H9 (cell line): ENCODE results near the gene MBTPS1. TPM values are rescaled to one million over a fixed set of nuclear protein-coding genes. Genes with fewer than 3 reads are reported as not detected.

ENCODE experiments used
- DNase-seq: peaks from one replicate; pipeline ENCODE4 v3.0.0-alpha.2; 2017
- H2AFZ ChIP-seq: one replicate; pipeline ENCODE4 v1.6.1; 2013; ENCODE audit warnings: mild to moderate bottlenecking, low read length, control low read depth, moderate library complexity
- H2AK5ac ChIP-seq: 2 replicates; pipeline ENCODE4 v1.6.1; 2013; ENCODE audit warnings: low read length, control low read depth, mixed read lengths; ENCODE audit not compliant: insufficient read length
- H2BK120ac ChIP-seq: one replicate; pipeline ENCODE4 v1.6.1; 2013; ENCODE audit warnings: low read depth, mild to moderate bottlenecking, low read length, control low read depth, inconsistent platforms; ENCODE audit not compliant: poor library complexity, severe bottlenecking
- H2BK12ac ChIP-seq: 2 replicates; pipeline ENCODE4 v1.6.1; 2013; ENCODE audit warnings: low read length, control low read depth, mixed read lengths, low read depth; ENCODE audit not compliant: insufficient read length
- H2BK15ac ChIP-seq: 2 replicates; pipeline ENCODE4 v1.6.1; 2013; ENCODE audit warnings: low read depth, low read length, control low read depth
- H2BK20ac ChIP-seq: one replicate; pipeline ENCODE4 v1.6.1; 2013; ENCODE audit warnings: low read depth, mild to moderate bottlenecking, low read length, control low read depth, inconsistent platforms; ENCODE audit not compliant: poor library complexity, severe bottlenecking
- H2BK5ac ChIP-seq: 2 replicates; pipeline ENCODE4 v1.6.1; 2013; ENCODE audit warnings: low read length, control low read depth, mixed read lengths; ENCODE audit not compliant: insufficient read length
- H3K14ac ChIP-seq: 2 replicates; pipeline ENCODE4 v1.6.1; 2013; ENCODE audit warnings: low read length, control low read depth; ENCODE audit not compliant: insufficient read depth
- H3K18ac ChIP-seq: 2 replicates; pipeline ENCODE4 v1.6.1; 2013; ENCODE audit warnings: low read depth, mild to moderate bottlenecking, mixed read lengths, low read length, control low read depth; ENCODE audit not compliant: insufficient read length
- H3K23ac ChIP-seq: 2 replicates; pipeline ENCODE4 v1.6.1; 2013; ENCODE audit warnings: low read length, control low read depth, mixed read lengths, low read depth; ENCODE audit not compliant: insufficient read length
- H3K23me2 ChIP-seq: 2 replicates; pipeline ENCODE4 v1.6.1; 2013; ENCODE audit warnings: low read depth, mild to moderate bottlenecking, mixed read lengths, low read length, control low read depth; ENCODE audit not compliant: insufficient read length, poor library complexity, severe bottlenecking
- H3K27ac ChIP-seq: 2 replicates; pipeline ENCODE4 v1.5.1; 2013; ENCODE audit warnings: low read length, control low read depth, mixed read lengths, low read depth; ENCODE audit not compliant: insufficient read length
- H3K27me3 ChIP-seq: 2 replicates; pipeline ENCODE4 v1.6.1; 2013; ENCODE audit warnings: low read length, control low read depth, inconsistent platforms; ENCODE audit not compliant: insufficient read depth
- H3K4ac ChIP-seq: 2 replicates; pipeline ENCODE4 v1.6.1; 2013; ENCODE audit warnings: low read depth, mild to moderate bottlenecking, control low read depth, inconsistent platforms, low read length, moderate library complexity
- H3K4me1 ChIP-seq: 2 replicates; pipeline ENCODE4 v1.6.1; 2013; ENCODE audit warnings: low read length, control low read depth, inconsistent platforms; ENCODE audit not compliant: insufficient read depth
- H3K4me2 ChIP-seq: 2 replicates; pipeline ENCODE4 v1.6.1; 2013; ENCODE audit warnings: low read length, control low read depth, mixed read lengths; ENCODE audit not compliant: insufficient read length, insufficient read depth
- H3K56ac ChIP-seq: 2 replicates; pipeline ENCODE4 v1.6.1; 2013; ENCODE audit warnings: low read depth, mild to moderate bottlenecking, mixed read lengths, low read length, control low read depth; ENCODE audit not compliant: insufficient read length
- H3K79me1 ChIP-seq: 2 replicates; pipeline ENCODE4 v1.6.1; 2013; ENCODE audit warnings: low read depth, mild to moderate bottlenecking, moderate library complexity, low read length, control low read depth, inconsistent platforms; ENCODE audit not compliant: insufficient read depth, poor library complexity, severe bottlenecking
- H3K79me2 ChIP-seq: 2 replicates; pipeline ENCODE4 v1.6.1; 2013; ENCODE audit warnings: low read length, control low read depth, inconsistent platforms; ENCODE audit not compliant: insufficient read depth
- H3K9ac ChIP-seq: 2 replicates; pipeline ENCODE4 v1.6.1; 2013; ENCODE audit warnings: low read length, control low read depth, mixed read lengths; ENCODE audit not compliant: insufficient read length; ENCODE audit errors: extremely low read depth
- H3K9me3 ChIP-seq: one replicate; pipeline ENCODE4 v1.6.1; 2013; ENCODE audit warnings: low read depth, low read length, inconsistent platforms; ENCODE audit not compliant: control insufficient read depth
- H3T11ph ChIP-seq: one replicate; pipeline ENCODE4 v1.6.1; 2013; ENCODE audit warnings: mild to moderate bottlenecking, low read length, control low read depth, inconsistent platforms
- H4K20me1 ChIP-seq: one replicate; pipeline ENCODE4 v1.6.1; 2013; ENCODE audit not compliant: control insufficient read depth, insufficient read length, insufficient read depth
- H4K5ac ChIP-seq: 2 replicates; pipeline ENCODE4 v1.6.1; 2013; ENCODE audit warnings: low read depth, mild to moderate bottlenecking, mixed read lengths, low read length, control low read depth; ENCODE audit not compliant: insufficient read length
- H4K8ac ChIP-seq: replicated peaks from 2 replicates; pipeline ENCODE4 v1.6.1; 2013; ENCODE audit warnings: low read length, control low read depth, mixed read lengths, low read depth; ENCODE audit not compliant: insufficient read length
- H4K91ac ChIP-seq: 2 replicates; pipeline ENCODE4 v1.6.1; 2013; ENCODE audit warnings: low read depth, mild to moderate bottlenecking, moderate library complexity, mixed read lengths, low read length, control low read depth; ENCODE audit not compliant: insufficient read length
- H3K27ac Mint-ChIP-seq, 3 experiments: 2 replicates in 2 of 3; 3 replicates in 1 of 3; pipeline ENCODE4 v1.8.0; 2020 to 2021; ENCODE audit warnings: mixed read lengths in 3 of 3, mild to moderate bottlenecking in 1 of 3, moderate library complexity in 1 of 3
- H3K27me3 Mint-ChIP-seq: 2 replicates; pipeline ENCODE4 v1.8.0; 2021; ENCODE audit warnings: low read depth, mild to moderate bottlenecking, moderate library complexity, mixed read lengths
- H3K36me3 Mint-ChIP-seq, 3 experiments: 2 replicates in 2 of 3; 3 replicates in 1 of 3; pipeline ENCODE4 v1.8.0; 2020 to 2021; ENCODE audit warnings: low read depth in 3 of 3, mixed read lengths in 3 of 3; ENCODE audit not compliant: insufficient read depth in 1 of 3
- H3K4me1 Mint-ChIP-seq, 2 experiments: 2 replicates each; pipeline ENCODE4 v1.8.0; 2020; ENCODE audit warnings: mixed read lengths in 2 of 2
- H3K4me3 Mint-ChIP-seq, 2 experiments: 2 replicates in 1 of 2; 3 replicates in 1 of 2; pipeline ENCODE4 v1.8.0; 2020 to 2021; ENCODE audit warnings: mild to moderate bottlenecking in 2 of 2, mixed read lengths in 2 of 2, moderate library complexity in 1 of 2
- H3K9me3 Mint-ChIP-seq, 2 experiments: 2 replicates in 1 of 2; 3 replicates in 1 of 2; pipeline ENCODE4 v1.8.0; 2020; ENCODE audit warnings: mild to moderate bottlenecking in 2 of 2, mixed read lengths in 2 of 2, moderate library complexity in 1 of 2
- CTCF ChIP-seq: fragments of 200-600 bp; sonication (generic); conservative IDR thresholded peaks from 3 replicates; pipeline ENCODE4 v1.8.0; 2021; ENCODE audit warnings: antibody characterized with exemption, mild to moderate bottlenecking
- WGBS: extraction: QIAGEN DNeasy Blood & Tissue Kit; methylation state at CpG from one replicate; pipeline ENCODE4 v1.1.7; 2013; ENCODE audit warnings: missing lambda C conversion rate, low lambda C conversion rate, mixed read lengths; ENCODE audit not compliant: insufficient read length; ENCODE audit errors: extremely low coverage; 5-methylcytosine and 5-hydroxymethylcytosine counted together
- total RNA-seq: library from RNA; stranded (reverse); gene quantifications from 2 replicates; pipeline ENCODE4 v1.2.1, GENCODE V29; 2021

MBTPS1 gene
- total RNA-seq, 1 experiment from 2014 or later, result 48.7 TPM

GRCh38 chr16:84068041-84068440 lies 48.7 kb downstream of the MBTPS1 start:
- Histone ChIP-seq H2BK120ac (no peak overlapping the region), H3K79me2 (no peaks in the 10 kb centered on the region), H3K4me2 (no peak overlapping the region), H3K27me3 (no peaks in the 10 kb centered on the region), H2AK5ac (no peak overlapping the region), H2BK5ac (no peak overlapping the region), H3K23me2 (no peaks in the 10 kb centered on the region), H2BK20ac (no peak overlapping the region), H2AFZ (no peak overlapping the region), H3K56ac (no peak overlapping the region), H4K8ac (no peak overlapping the region), H3K9me3 (no peaks in the 10 kb centered on the region), H3K4ac (no peak overlapping the region), H3K4me1 (no peaks in the 10 kb centered on the region), H3K9ac (no peak overlapping the region), H3T11ph (no peak overlapping the region), H2BK12ac (no peak overlapping the region), H2BK15ac (no peak overlapping the region), H3K23ac (no peak overlapping the region), H3K79me1 (no peaks in the 10 kb centered on the region), H3K18ac (no peak overlapping the region), H4K91ac (no peak overlapping the region), H3K27ac (no peak overlapping the region), H4K5ac (no peak overlapping the region), H4K20me1 (no peaks in the 10 kb centered on the region), H3K14ac (no peak overlapping the region)
- DNase-seq, result no peak
- H3K27ac Mint-ChIP-seq, result no peak overlapping the region
- H3K27me3 Mint-ChIP-seq, result 0 out of 2 replicates have a peak, but pooled peaks cover 1% of the 10 kb centered on the region
- no peak overlapping the region for H3K4me3 Mint-ChIP-seq
- no peak for TF ChIP-seq CTCF
- WGBS, result no CpG with 5 or more reads among the region's 8 CpGs
- no peaks in the 10 kb centered on the region for H3K9me3 Mint-ChIP-seq
- peaks cover 0 to 2% of the 10 kb centered on the region in 2 experiments; a peak in 2 of 4 replicates for H3K4me1 Mint-ChIP-seq
- peaks cover 17 to 65% (median 47%) of the 10 kb centered on the region in 3 experiments; a peak in 6 of 7 replicates for H3K36me3 Mint-ChIP-seq
